Endothelial cell of umbilical vein (primary cell): ENCODE measurements around the gene GRIK1. TPM values are rescaled to one million over a fixed set of nuclear protein-coding genes. Genes with fewer than 3 reads are reported as not detected.

Source experiments
- BruUV-seq: library from RNA; stranded (reverse); fragments of 400-500 nt; replicated peaks from 2 replicates; lab custom pipeline; 2021; lab: Mats Ljungman, UMichigan
- CTCF ChIA-PET: fragments of 300-600, 350-600 bp; sonication (Branson Sonifier 250); formaldehyde crosslinking; loops from one replicate; lab custom pipeline; 2021; ENCODE audit warnings: antibody characterized with exemption, inconsistent platforms; lab: Charles Lee
- POLR2A ChIA-PET: fragments of 300-600, 350-600 bp; sonication (Branson Sonifier 250); formaldehyde crosslinking; loops from one replicate; lab custom pipeline; 2021; ENCODE audit warnings: antibody characterized with exemption, inconsistent platforms; lab: Charles Lee
- DNase-seq: peaks from one replicate; pipeline ENCODE4 v3.0.0-alpha.2; 2011; ENCODE audit warnings: low read depth, low spot score
- FAIRE-seq: peaks from 2 replicates; lab custom pipeline; 2011; peaks lifted over from hg19 to GRCh38; lab: Jason Lieb, UNC
- H2AFZ ChIP-seq: 2 replicates; pipeline ENCODE4 v1.6.0; 2012; ENCODE audit warnings: low read depth, low read length, control low read depth, inconsistent platforms
- H3K27ac ChIP-seq: 2 replicates; pipeline ENCODE4 v1.5.1; 2011; ENCODE audit warnings: low read depth, mild to moderate bottlenecking, control low read depth, low read length, moderate library complexity; ENCODE audit not compliant: insufficient read depth
- H3K27me3 ChIP-seq, 2 experiments: 2 replicates each; pipeline versions ENCODE4 v1.6.0 to v1.6.1; 2011; ENCODE audit warnings: low read length in 2 of 2, mixed read lengths in 1 of 2; ENCODE audit not compliant: control insufficient read depth in 2 of 2, insufficient read depth in 2 of 2
- H3K36me3 ChIP-seq, 2 experiments: 2 replicates in 1 of 2; 3 replicates in 1 of 2; pipeline ENCODE4 v1.5.1; 2011; ENCODE audit warnings: low read length in 2 of 2, mild to moderate bottlenecking in 1 of 2, moderate library complexity in 1 of 2; ENCODE audit not compliant: control insufficient read depth in 2 of 2, insufficient read depth in 2 of 2; ENCODE audit errors: extremely low read depth in 1 of 2
- H3K4me1 ChIP-seq: 3 replicates; pipeline ENCODE4 v1.5.1; 2011; ENCODE audit warnings: mild to moderate bottlenecking, low read length; ENCODE audit not compliant: control insufficient read depth, insufficient read depth; ENCODE audit errors: extremely low read depth
- H3K4me2 ChIP-seq: 2 replicates; pipeline ENCODE4 v1.6.1; 2011; ENCODE audit warnings: low read length, control low read depth, mixed read lengths; ENCODE audit not compliant: insufficient read depth
- H3K4me3 ChIP-seq, 3 experiments: fragments of 200-600 bp in 1 of 3; sonication (generic), shearing (Covaris generic) in 1 of 3; replicated peaks in 1 of 3; 2 replicates each; pipeline ENCODE4 v1.5.1; 2011 to 2016; ENCODE audit warnings: control low read depth in 3 of 3, low read length in 3 of 3, mild to moderate bottlenecking in 2 of 3, inconsistent platforms in 1 of 3, low read depth in 1 of 3, moderate library complexity in 1 of 3; ENCODE audit not compliant: insufficient read depth in 1 of 3
- H3K79me2 ChIP-seq: 2 replicates; pipeline ENCODE4 v1.6.0; 2012; ENCODE audit warnings: low read length, inconsistent platforms; ENCODE audit not compliant: control insufficient read depth, insufficient read depth
- H3K9ac ChIP-seq: replicated peaks from 2 replicates; pipeline ENCODE3; 2011; ENCODE audit warnings: low read length, control low read depth; ENCODE audit not compliant: insufficient read depth; ENCODE audit errors: extremely low read depth
- H3K9me1 ChIP-seq: replicated peaks from 3 replicates; pipeline ENCODE4 v1.6.0; 2011; ENCODE audit warnings: mild to moderate bottlenecking, low read length; ENCODE audit not compliant: control insufficient read depth, insufficient read depth; ENCODE audit errors: extremely low read depth
- H3K9me3 ChIP-seq: replicated peaks from 2 replicates; pipeline ENCODE4 v1.5.1; 2012; ENCODE audit warnings: low read length, inconsistent platforms; ENCODE audit not compliant: control insufficient read depth, insufficient read depth
- H4K20me1 ChIP-seq: replicated peaks from 2 replicates; pipeline ENCODE3; 2011; ENCODE audit warnings: mild to moderate bottlenecking, low read length; ENCODE audit not compliant: control insufficient read depth, insufficient read depth; ENCODE audit errors: extremely low read depth
- CTCF ChIP-seq, 2 donors: IDR thresholded peaks; 1 replicate in 1 of 2; 2 replicates in 1 of 2; pipeline ENCODE4 v1.5.1; 2011; ENCODE audit warnings: low read length in 2 of 2, mild to moderate bottlenecking in 2 of 2, moderate library complexity in 2 of 2, control low read depth in 1 of 2, inconsistent platforms in 1 of 2, low read depth in 1 of 2; ENCODE audit not compliant: insufficient read depth in 1 of 2; ENCODE audit errors: extremely low read depth in 1 of 2
- EZH2 ChIP-seq: IDR thresholded peaks from 2 replicates; pipeline ENCODE4 v1.6.1; 2012; ENCODE audit warnings: borderline replicate concordance, low read depth, mild to moderate bottlenecking, moderate library complexity, low read length, inconsistent platforms; ENCODE audit not compliant: severe bottlenecking
- FOS ChIP-seq: IDR thresholded peaks from 2 replicates; pipeline ENCODE4 v1.6.1; 2011; ENCODE audit warnings: mild to moderate bottlenecking, low read length, moderate library complexity, borderline replicate concordance; ENCODE audit not compliant: insufficient read depth
- GATA2 ChIP-seq: IDR thresholded peaks from 2 replicates; pipeline ENCODE4 v1.7.0; 2011; ENCODE audit warnings: low read depth, mild to moderate bottlenecking, moderate library complexity, mixed read lengths, low read length; ENCODE audit not compliant: insufficient read length, insufficient read depth
- JUN ChIP-seq: IDR thresholded peaks from 2 replicates; pipeline ENCODE4 v1.6.1; 2011; ENCODE audit warnings: borderline replicate concordance, low read depth; ENCODE audit not compliant: insufficient read length, insufficient read depth
- MAX ChIP-seq: IDR thresholded peaks from 2 replicates; pipeline ENCODE4 v1.6.1; 2011; ENCODE audit not compliant: insufficient read depth, insufficient read length
- MYC ChIP-seq: IDR thresholded peaks from one replicate; pipeline ENCODE4 v1.6.1; 2011; ENCODE audit warnings: mild to moderate bottlenecking, low read depth, low read length
- POLR2A ChIP-seq: IDR thresholded peaks from 2 replicates; pipeline ENCODE4 v1.6.1; 2012; ENCODE audit warnings: low read depth, mild to moderate bottlenecking, control low read depth, low read length
- POLR2AphosphoS5 ChIP-seq: IDR thresholded peaks from 2 replicates; pipeline ENCODE4 v1.6.1; 2012; ENCODE audit warnings: low read depth, mild to moderate bottlenecking, control low read depth, low read length, moderate library complexity; ENCODE audit not compliant: insufficient read depth
- dilution Hi-C: fragments of 300-500 bp; cut with MboI; formaldehyde crosslinking; loops from one replicate; pipeline ENCODE4 v1.15.0; 2019; ENCODE audit warnings: low sequenced_read_pairs; ENCODE audit not compliant: extremely low pct_ligation_motif_present
- intact Hi-C: fragments of 100-400 bp; cut with micrococcal nuclease; formaldehyde crosslinking; loops from one replicate; pipeline ENCODE4 v1.10.0; 2022
- polyA plus RNA-seq, 4 experiments: library from polyadenylated mRNA; depleted of rRNA in 3 of 4; stranded (reverse) in 3 of 4; unstranded in 1 of 4; fragments of >200 nt; gene quantifications; 2 replicates each; pipeline versions ENCODE4 v1.2.1 to v1.2.3, GENCODE V29; 2011 to 2012; ENCODE audit warnings: missing spikeins in 1 of 4
- total RNA-seq: library from RNA; stranded (reverse); gene quantifications from 2 replicates; pipeline ENCODE4 v1.2.3, GENCODE V29; 2021

GRIK1 gene
- total and polyA plus RNA-seq, 2 donors (not counting 3 experiments of a cell fraction or from before 2014, with no cell fraction given) = not detected

- no peak for DNase-seq
- Histone ChIP-seq H3K4me2 (no peak overlapping the region), H4K20me1 (no peaks in the 10 kb centered on the region), H3K36me3 (no peaks in the 10 kb centered on the region), H3K9ac (no peak overlapping the region), H3K9me1 (no peaks in the 10 kb centered on the region), H2AFZ (no peak overlapping the region), H3K9me3 (no peaks in the 10 kb centered on the region), H3K4me1 (no peaks in the 10 kb centered on the region), H3K4me3 (no peak overlapping the region), H3K27ac (no peak overlapping the region), H3K79me2 (no peaks in the 10 kb centered on the region), H3K27me3 (no peaks in the 10 kb centered on the region)
- BruUV-seq = no TSS peak
- no peak for TF ChIP-seq GATA2
- no peak for TF ChIP-seq POLR2AphosphoS5
- no peak for TF ChIP-seq POLR2A
- no peak for TF ChIP-seq CTCF (IDR thresholded peaks at IDR 0.05; ENCODE audit: extremely low read depth in 1 of 2, insufficient read depth in 1 of 2, low read depth in 1 of 2, low read length in 2 of 2)
- no peak for TF ChIP-seq MYC
- no peak for TF ChIP-seq JUN
- TF ChIP-seq EZH2 = no peak
- no peak for TF ChIP-seq MAX
- TF ChIP-seq FOS = no peak
- ChIA-PET CTCF (no interaction called here), POLR2A (no interaction called here)
- intact Hi-C loops = no loop called here
- dilution Hi-C loops = no loop called here
- FAIRE-seq = no peak
Observed at GRCh38 chr21:29953690-29954089, 13.9 kb upstream of the GRIK1 start.
